DLD1 (cell line): Measurements from ENCODE around the gene CHRD.

Experiments
- in situ Hi-C: cut with HindIII; loops from 2 replicates; pipeline ENCODE4 v1.10.0; 2017; ENCODE audit warnings: low sequenced_read_pairs

Gene CHRD

DNA sequence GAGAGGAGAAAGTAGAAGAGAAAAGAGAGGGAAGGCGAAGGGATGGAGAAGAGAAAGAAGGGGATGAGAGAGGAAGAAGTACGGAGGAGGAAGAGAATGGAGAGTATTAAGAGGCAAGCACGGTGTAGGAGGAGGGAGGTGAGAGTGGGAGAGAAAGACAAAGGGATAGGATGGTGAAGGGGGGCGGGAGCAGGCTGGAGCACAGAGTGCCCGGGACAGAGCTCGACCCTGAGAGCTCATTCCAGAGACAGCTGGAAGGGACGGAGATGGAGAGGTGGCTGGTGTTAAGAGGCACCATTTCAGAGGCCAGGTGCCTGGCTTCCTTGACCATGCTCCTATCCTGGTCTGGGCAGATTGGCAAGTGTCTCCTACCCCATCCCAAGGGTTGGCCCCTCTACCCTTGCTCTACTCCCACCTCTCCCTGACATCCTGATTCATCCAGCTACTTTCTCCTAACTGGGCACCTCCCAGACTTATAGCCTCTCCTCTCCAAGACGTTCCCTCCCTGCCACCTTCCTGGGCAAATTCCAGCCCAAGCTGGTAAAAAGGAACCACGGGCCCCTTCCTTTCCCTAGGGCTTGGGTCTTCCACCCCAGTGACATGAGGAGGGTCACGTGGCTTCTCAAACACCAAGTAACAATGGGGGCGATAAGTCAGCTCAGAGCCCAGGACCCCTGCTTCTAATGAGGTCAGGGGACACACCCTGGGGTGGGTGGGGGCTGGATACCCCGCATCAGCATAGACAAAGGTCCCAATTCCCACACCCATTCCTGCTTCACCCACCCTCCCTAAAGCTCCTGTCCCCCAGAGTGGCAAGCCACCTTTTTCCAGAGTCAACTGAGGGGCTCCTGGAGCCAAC is 19.6 kb upstream of the CHRD start:
- in situ Hi-C loops, result loop anchor here (25.0 kb wide), 1 partner anchor 177 kb away; no protein-coding TSS in a partner anchor

GRCh38 chr3:184360929-184361531 is 18.8 kb upstream of the CHRD start:
- in situ Hi-C loops, result loop anchor here (25.0 kb wide), 1 partner anchor 176 kb away; no protein-coding TSS in a partner anchor

DNA sequence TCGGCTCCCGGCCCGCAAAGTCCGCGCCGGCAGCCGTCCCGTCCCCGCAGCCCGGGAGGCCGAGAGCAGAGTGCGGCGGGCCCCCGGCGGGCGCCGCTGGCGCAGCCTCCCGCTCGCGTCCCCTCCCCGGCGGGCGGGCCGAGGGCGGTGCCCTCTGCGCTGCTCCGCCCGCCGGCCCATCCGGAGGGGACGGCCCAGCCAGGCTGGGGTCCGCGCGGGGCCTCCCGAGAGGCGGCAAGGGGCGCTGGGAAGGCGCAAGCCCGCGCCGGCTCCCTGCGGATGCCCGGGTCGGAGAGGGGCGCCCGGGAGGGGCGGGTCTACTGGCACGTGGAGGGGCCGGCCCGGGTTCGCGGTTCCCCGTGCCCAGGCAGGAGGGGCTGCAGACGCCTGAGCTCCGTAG is 18.3 kb upstream of the CHRD start, which contains the start of the genes CLCN2 and POLR2H:
Gene CLCN2, minus strand, starts transcription at position 74 of the 400 bp plus-strand sequence. CDS start 126 bp downstream, outside the sequence.
Gene POLR2H, plus strand, starts transcription at position 179 of the 400 bp plus-strand sequence. CDS start 1,783 bp downstream, outside the sequence.
- in situ Hi-C loops, result loop anchor here (25.0 kb wide), 1 partner anchor 176 kb away; no protein-coding TSS in a partner anchor

- in situ Hi-C loops, result loop anchor here (25.0 kb wide), 1 partner anchor 175 kb away; no protein-coding TSS in a partner anchor
Observed at GRCh38 chr3:184361932-184362667, 17.8 kb upstream of the CHRD start.

DNA sequence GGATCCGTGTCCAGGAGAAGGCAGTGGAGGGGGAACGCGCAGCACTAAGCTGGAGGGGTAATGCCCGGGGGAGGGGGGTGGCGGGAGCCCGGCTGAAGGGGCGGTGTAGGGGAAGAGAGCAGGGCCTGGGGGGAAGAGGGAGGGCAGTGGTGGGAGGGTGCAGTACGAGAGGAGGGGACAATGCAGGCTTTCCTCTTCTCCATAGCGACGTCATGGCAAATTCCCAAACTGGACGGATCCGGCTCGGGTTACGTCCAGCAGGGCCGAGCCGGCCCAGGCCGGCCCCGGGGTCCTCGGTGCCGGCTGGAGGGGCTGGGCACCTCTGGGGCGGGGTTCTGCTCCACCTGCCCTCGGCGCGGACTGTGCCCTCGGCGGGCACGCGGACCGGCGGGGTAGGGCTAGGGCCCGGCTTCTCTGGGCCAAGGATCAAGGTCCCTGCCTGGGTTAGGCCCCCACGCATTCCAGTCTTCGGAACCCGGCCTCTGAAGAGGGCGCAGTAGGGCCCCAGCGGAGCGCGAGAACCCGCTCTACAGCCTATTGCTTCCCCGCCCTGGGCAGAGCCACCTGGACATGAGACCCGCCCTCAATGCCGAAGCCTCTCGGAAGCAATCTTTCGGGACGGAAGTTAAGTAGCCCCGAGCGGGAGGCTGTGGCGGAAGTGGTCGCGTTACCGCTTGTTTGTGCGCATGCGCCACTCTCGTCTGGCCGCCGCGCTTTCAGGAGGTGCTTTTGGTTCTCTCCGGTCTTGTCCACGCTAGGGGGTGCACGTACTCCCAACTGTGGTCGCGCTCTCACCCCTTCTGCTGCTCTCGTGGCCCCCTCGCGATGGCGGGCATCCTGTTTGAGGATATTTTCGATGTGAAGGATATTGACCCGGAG is 16.9 kb upstream of the CHRD start:
- in situ Hi-C loops, result loop anchor here (25.0 kb wide), 1 partner anchor 174 kb away; no protein-coding TSS in a partner anchor

DNA sequence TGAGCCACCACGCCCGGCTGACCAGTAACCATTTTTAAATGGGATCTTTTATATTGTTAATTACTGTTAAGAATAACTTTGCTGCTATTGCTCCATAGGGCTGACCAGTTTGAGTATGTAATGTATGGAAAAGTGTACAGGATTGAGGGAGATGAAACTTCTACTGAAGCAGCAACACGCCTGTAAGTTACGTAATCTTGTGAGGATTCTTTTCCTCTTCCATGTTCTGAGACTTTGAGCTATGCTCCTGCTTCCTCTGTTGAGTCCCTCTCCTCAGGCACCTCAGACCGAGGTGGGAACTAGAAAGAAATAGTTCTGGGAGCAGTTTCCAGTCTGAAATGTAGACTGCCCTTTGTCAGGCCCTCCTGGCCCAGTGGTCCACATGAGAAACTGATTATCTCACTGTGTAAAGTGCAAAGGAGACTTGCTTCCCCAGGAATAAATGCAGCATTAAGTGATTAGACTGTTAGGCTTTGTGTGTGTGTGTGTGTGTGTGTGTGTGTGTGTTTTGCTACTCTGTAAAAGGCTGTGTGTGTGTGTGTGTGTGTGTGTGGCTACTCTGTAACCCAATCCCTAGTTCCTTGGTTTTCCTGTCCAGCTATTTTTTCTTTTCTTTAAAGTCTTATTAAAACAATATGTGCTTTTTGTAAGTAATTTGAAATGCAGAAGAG is 13.1 kb upstream of the CHRD start:
- in situ Hi-C loops, result loop anchor here (25.0 kb wide), 1 partner anchor 171 kb away; no protein-coding TSS in a partner anchor

DNA sequence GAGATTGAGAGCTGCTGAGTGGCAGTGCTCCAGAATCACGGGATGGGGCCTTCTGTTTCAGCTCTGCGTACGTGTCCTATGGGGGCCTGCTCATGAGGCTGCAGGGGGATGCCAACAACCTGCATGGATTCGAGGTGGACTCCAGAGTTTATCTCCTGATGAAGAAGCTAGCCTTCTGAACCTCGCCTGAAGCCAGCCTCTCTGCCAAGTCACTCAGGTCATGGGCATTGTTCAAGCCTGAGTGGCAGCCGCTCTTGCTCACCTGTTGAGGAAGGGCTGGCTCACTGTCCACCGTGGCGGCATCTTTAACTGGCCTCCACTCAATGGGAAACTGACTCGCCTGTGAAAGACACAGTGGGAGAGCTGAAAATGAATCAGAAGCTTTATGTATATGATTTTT is 11.7 kb upstream of the CHRD start:
- in situ Hi-C loops, result loop anchor here (25.0 kb wide), 1 partner anchor 169 kb away; no protein-coding TSS in a partner anchor

DNA sequence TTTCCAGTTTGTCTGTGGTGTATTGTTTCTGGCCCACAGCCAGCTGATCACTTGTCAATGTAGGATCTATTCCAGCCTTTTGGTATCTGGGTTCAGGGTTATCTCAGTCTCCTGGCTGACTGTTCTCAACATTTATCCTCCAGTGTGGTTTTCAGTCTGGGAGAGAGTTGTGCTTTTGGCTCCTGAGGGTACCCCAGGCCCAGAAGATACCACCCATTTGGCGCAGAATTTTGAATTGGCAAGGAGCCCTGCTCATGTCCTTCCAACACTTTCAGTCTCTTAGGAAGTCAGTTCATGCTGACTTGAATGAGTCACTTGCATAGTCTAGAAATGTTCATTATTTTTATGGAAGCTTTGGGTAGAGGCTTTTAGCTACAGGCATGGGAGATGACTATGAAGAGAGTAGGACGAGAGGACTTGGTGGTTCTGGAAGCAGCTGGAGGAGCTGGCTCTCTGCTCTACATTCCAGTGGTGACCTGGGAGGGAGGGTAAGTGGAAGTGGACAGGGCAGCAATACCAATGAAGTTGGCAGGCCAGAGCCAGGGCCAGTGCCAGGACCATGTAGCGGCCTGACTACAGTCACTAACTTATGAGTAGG is 11.2 kb upstream of the CHRD start:
- in situ Hi-C loops, result loop anchor here (25.0 kb wide), 1 partner anchor 169 kb away; no protein-coding TSS in a partner anchor

DNA sequence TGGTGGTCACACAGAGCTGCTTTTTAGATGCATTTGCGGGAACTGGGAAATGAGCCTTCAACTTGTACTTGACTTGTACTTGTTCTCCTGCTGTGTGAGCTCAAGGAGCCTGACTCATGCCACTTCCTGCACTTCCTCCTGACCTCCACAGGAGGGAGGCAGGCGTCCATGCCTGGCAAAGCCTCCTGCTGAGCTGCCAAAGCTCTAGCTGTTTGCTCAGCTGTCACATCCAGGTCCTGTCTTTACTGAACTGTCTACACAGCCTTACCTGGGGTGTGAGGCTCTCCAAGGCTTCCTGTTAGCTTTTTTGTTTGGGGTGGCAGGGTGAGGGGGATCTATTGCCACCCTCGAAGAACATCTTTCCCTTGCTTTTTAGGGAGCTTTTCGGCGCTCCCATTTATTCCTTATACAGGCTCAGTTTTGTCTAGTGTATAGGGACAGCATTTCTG is 8.3 kb upstream of the CHRD start:
- in situ Hi-C loops, result loop anchor here (25.0 kb wide), 1 partner anchor 166 kb away; no protein-coding TSS in a partner anchor

DNA sequence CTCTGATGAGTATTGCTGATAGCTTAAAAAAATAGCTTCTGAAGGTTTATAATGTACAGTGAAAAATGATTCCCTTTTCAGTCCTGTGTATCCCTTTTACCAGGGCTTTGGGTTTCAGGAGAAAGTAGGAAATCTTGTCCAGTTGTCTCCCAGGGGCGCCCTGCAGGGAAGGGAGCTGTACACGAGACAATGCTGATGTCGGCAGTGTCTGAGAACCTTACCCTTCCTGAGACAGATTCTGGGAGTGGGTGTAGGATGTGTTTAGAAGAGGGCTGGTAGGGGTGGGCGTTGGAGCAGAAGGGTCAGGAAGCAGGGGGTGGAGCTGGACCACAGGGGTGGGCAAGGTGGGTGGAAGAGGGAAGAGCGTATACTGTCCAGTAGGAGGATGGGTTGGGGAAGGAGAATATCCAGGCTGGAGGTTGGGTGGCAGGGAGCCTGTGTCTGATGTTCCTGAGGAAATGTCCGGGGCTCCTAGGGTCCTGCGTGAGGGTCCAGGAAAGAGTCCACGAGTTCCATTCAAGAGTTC is 7.5 kb upstream of the CHRD start:
- in situ Hi-C loops, result loop anchor here (25.0 kb wide), 1 partner anchor 165 kb away; no protein-coding TSS in a partner anchor

- in situ Hi-C loops, result loop anchor here (25.0 kb wide), 1 partner anchor 164 kb away; no protein-coding TSS in a partner anchor
Observed at GRCh38 chr3:184372911-184373310, 6.9 kb upstream of the CHRD start.

DNA sequence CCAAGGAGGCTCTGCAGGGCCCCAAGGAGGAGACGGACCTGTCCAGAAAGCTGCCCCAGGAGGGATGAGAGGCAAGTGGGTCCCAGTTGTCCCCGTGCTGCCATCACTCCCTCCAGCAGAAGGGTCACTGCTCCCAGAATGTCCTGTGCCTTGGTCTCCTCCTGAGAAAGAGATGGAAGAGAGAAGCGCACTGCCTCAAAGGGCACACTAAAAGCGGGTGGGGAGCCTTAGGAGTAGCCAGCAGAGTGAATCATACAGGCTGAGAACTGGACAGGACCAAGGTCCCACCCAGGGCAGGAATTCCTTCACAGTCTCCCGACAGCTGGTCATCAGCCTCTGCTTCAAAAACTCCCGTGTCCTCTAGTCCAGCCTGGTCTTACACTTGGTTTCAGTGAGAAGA is 6.4 kb upstream of the CHRD start:
- in situ Hi-C loops, result loop anchor here (25.0 kb wide), 1 partner anchor 164 kb away; no protein-coding TSS in a partner anchor

- in situ Hi-C loops, result no loop called here
Observed at GRCh38 chr3:184375747-184376461, 4.0 kb upstream of the CHRD start.

DNA sequence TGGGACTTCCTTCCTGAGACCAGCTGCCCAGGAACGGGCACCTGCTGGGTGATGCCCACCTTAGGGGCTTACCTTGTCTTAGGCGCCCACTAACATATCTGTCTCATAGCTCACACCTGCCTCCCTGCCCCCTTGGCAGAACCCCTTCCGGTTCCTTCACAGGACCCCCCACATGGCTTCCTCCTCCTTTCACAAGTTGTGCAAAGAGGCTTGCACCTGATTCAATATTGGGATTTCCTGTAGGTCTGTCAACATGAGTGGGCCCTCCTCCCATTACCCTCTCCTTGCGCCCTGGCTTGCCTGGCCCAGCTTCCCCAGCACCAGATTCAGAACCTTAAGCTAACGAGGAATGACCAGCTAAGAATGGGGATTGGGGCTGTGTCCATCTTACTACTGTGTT is 2.5 kb upstream of the CHRD start:
- in situ Hi-C loops, result no loop called here

DNA sequence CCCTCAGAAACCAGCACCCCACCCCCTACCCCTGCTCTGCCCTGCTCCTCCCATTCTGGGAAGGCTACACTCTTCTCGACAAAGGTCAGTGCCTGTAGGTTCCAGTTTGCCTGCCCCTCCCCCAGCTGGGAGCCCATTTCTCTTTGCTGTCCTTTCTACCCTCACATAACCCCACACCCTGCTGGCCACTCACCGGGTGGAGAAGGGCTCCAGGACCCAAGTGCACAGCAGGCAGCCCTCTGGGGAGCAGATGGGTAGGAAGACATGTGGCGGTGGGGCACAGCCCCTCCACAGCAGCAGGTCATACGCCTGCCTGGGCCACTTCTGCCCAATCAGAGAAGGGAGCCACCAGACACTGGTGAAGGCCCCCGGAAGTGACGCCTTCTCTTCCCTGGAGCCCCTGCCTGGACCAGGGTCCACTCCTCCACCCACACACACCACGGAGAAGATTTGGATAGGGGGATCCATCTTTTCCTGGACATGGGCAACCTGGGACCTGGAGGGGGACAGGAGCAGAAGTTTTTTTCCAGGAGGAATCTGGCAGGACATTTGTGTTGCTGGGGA is 1.9 kb upstream of the CHRD start, which contains the start of gene THPO:
Gene THPO, minus strand, starts transcription at position 326 of the 564 bp plus-strand sequence. CDS start 1,948 bp downstream, outside the sequence.
- in situ Hi-C loops, result no loop called here

DNA sequence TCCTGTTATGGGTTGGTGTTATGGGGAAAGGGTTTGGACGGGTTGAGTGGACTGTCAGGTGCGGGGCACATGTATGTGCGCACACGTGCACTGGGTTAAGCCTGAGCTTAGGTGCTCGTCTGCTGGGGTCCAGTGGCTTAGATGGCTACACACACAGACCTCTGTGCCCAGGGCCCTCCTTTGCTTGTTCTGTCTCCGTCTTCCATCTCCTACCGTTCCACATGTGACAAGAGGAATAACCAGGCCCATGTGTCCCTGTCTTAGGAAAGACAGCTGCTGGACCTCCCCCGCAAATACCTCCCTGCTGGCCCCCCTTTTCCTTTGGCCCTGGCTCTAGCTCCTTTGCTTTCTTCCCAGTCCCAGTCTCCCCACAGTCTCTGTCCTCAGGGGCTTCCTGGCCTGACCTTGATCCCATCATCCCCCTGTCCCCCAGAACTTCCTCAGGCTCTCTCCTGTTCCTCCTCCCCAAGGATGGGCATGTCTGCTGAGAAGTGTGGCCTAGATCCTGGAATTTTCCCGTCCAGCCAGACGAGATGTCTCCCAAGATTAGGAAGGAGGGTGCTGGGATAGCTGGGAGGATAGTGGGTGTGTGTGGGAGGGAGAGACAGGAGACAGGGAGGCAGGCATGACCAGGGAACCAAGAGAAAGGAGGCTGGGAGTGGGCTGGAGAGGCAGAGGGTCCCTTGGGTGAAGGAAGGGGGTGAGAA is 1.1 kb upstream of the CHRD start:
- in situ Hi-C loops, result no loop called here
